ENCODE measurements around the gene ANGPTL4. TPM values are rescaled to one million over a fixed set of nuclear protein-coding genes. Genes with fewer than 3 reads are reported as not detected.
"Not testable (repeated sequence)": the region's sequence is repeated elsewhere in the genome, so short reads cannot be mapped to it uniquely, and the experiment has no call there.

Gene ANGPTL4
- polyA plus RNA-seq, 1 donor from 2014 or later: not detected

DNA sequence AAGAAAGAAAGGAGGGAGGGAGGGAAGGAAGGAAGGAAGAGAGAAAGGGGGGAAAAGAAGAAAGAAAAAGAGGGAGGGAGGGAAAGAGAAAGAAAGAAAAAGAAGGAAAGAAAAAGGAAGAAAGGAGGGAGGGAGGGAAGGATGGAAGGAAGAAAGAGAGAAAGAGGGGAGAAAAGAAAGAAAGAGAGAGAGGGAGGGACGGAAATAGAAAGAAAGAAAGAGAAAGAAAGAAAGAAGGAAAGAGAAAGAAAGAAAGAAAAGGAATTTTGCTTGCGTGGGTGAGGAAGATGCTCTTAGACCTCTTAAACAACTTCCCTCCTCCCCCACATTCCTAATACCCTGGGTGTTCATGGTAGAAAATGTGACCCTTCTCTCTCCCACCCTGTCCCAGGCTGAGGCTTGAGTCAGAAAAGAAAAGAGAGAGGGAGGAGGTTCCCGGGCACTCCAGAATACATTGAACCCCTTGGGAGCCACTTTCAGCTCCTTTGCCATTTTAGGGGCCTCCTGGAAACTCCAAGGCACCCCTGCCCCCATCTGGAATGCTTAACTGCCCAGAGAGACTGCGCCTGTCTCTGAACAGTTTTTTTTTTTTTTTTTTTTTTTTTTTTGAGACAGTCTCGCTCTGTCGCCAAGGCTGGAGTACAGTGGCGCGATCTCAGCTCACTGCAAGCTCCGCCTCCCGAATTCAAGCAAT lies 11.7 kb upstream of the ANGPTL4 start:
- Histone ChIP-seq H3K9ac (ENCODE audit: low read length) (no peak overlapping the region), H3K4me2 (ENCODE audit: low read length) (no peak overlapping the region), H3K79me2 (replicated peaks; ENCODE audit: insufficient read depth, low read length) (no peaks in the 10 kb centered on the region), H3K36me3 (ENCODE audit: insufficient read depth, low read length) (no peaks in the 10 kb centered on the region), H3K9me3 (ENCODE audit: low read length) (no peaks in the 10 kb centered on the region), H3F3A (ENCODE audit: insufficient read depth, low read length, poor library complexity, severe bottlenecking) (no peaks in the 10 kb centered on the region), H4K20me1 (ENCODE audit: insufficient read depth) (no peaks in the 10 kb centered on the region), H2AFZ (ENCODE audit: low read depth, low read length) (no peak overlapping the region), H3K27me3 (ENCODE audit: insufficient read depth, low read depth, low read length) (no peaks in the 10 kb centered on the region), H3K27ac (ENCODE audit: low read length) (no peak overlapping the region), H3K9me2 (ENCODE audit: insufficient read depth, low read length) (no peaks in the 10 kb centered on the region), H3K4me3 (ENCODE audit: low read length) (no peak overlapping the region)
- no peak for TF ChIP-seq REST (IDR thresholded peaks at IDR 0.05; ENCODE audit: borderline replicate concordance)
- TF ChIP-seq POLR2AphosphoS5 (IDR thresholded peaks at IDR 0.05): no peak
- no peak for TF ChIP-seq RAD21 (conservative IDR thresholded peaks at IDR 0.05)
- no peak for TF ChIP-seq MXI1 (conservative IDR thresholded peaks at IDR 0.05; ENCODE audit: poor library complexity, severe bottlenecking)
- TF ChIP-seq, protein P1, sequence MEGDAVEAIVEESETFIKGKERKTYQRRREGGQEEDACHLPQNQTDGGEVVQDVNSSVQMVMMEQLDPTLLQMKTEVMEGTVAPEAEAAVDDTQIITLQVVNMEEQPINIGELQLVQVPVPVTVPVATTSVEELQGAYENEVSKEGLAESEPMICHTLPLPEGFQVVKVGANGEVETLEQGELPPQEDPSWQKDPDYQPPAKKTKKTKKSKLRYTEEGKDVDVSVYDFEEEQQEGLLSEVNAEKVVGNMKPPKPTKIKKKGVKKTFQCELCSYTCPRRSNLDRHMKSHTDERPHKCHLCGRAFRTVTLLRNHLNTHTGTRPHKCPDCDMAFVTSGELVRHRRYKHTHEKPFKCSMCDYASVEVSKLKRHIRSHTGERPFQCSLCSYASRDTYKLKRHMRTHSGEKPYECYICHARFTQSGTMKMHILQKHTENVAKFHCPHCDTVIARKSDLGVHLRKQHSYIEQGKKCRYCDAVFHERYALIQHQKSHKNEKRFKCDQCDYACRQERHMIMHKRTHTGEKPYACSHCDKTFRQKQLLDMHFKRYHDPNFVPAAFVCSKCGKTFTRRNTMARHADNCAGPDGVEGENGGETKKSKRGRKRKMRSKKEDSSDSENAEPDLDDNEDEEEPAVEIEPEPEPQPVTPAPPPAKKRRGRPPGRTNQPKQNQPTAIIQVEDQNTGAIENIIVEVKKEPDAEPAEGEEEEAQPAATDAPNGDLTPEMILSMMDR (IDR thresholded peaks at IDR 0.05; ENCODE audit: poor library complexity, severe bottlenecking): no peak

- H3K9ac ChIP-seq (ENCODE audit: low read length); H3K36me3 ChIP-seq (ENCODE audit: insufficient read depth, low read length); H3K4me3 ChIP-seq (ENCODE audit: low read length); H3K79me2 ChIP-seq (replicated peaks; ENCODE audit: insufficient read depth, low read length); H3K9me3 ChIP-seq (ENCODE audit: low read length); H3K4me2 ChIP-seq (ENCODE audit: low read length); H2AFZ ChIP-seq (ENCODE audit: low read depth, low read length); H3K27ac ChIP-seq (ENCODE audit: low read length); H3K9me2 ChIP-seq (ENCODE audit: insufficient read depth, low read length); H4K20me1 ChIP-seq (ENCODE audit: insufficient read depth); H3K27me3 ChIP-seq (ENCODE audit: insufficient read depth, low read depth, low read length); H3F3A ChIP-seq (ENCODE audit: insufficient read depth, low read length, poor library complexity, severe bottlenecking): not testable (repeated sequence)
Observed at GRCh38 chr19:8352845-8353244, 11.1 kb upstream of the ANGPTL4 start.

- H3K27ac ChIP-seq (ENCODE audit: low read length): no peak overlapping the region
- H3K9me2 ChIP-seq (ENCODE audit: insufficient read depth, low read length): no peaks in the 10 kb centered on the region
- H3K27me3 ChIP-seq (ENCODE audit: insufficient read depth, low read depth, low read length): no peaks in the 10 kb centered on the region
- H3K36me3 ChIP-seq (ENCODE audit: insufficient read depth, low read length): no peaks in the 10 kb centered on the region
- no peak overlapping the region for H2AFZ ChIP-seq (ENCODE audit: low read depth, low read length)
- H4K20me1 ChIP-seq (ENCODE audit: insufficient read depth): no peaks in the 10 kb centered on the region
- H3K79me2 ChIP-seq (replicated peaks; ENCODE audit: insufficient read depth, low read length): no peaks in the 10 kb centered on the region
- TF ChIP-seq, protein P1 (IDR thresholded peaks at IDR 0.05; ENCODE audit: poor library complexity, severe bottlenecking): no peak
- TF ChIP-seq SMC3 (conservative IDR thresholded peaks at IDR 0.05; ENCODE audit: poor library complexity) (no peak), EP300 (conservative IDR thresholded peaks at IDR 0.05; ENCODE audit: poor library complexity, severe bottlenecking) (no peak), POLR2AphosphoS5 (IDR thresholded peaks at IDR 0.05) (no peak), EZH2 (IDR thresholded peaks at IDR 0.05; ENCODE audit: borderline replicate concordance, insufficient read depth, low read length, poor library complexity, severe bottlenecking) (no peak)
- no peak overlapping the region for H3K9ac ChIP-seq (ENCODE audit: low read length)
- H3K4me3 ChIP-seq (ENCODE audit: low read length): no peak overlapping the region
- H3K4me2 ChIP-seq (ENCODE audit: low read length): no peak overlapping the region
- H3K9me3 ChIP-seq (ENCODE audit: low read length): no peaks in the 10 kb centered on the region
- no peaks in the 10 kb centered on the region for H3F3A ChIP-seq (ENCODE audit: insufficient read depth, low read length, poor library complexity, severe bottlenecking)
Observed at GRCh38 chr19:8355631-8356402, 8.1 kb upstream of the ANGPTL4 start.
